Renal cortex interstitium (tissue), 11 donors: ENCODE results near the gene CAMKMT. TPM values are rescaled to one million over a fixed set of nuclear protein-coding genes. Genes with fewer than 3 reads are reported as not detected.

Experiments used
- DNase-seq, 11 donors: peaks; one replicate each; pipeline ENCODE4 v3.0.0-alpha.2; 2013; ENCODE audit warnings: low read depth in 9 of 11, low spot score in 4 of 11; ENCODE audit errors: extremely low read depth in 1 of 11
- polyA plus RNA-seq, 3 donors: library from polyadenylated mRNA; unstranded; fragments of 120-200 nt; gene quantifications; one replicate each; pipeline ENCODE4 v1.2.1, GENCODE V29; 2013; ENCODE audit not compliant: insufficient read length in 3 of 3

Gene CAMKMT
- polyA plus RNA-seq, 3 donors = 13.2 to 14.8 (median 14.5) TPM

DNA sequence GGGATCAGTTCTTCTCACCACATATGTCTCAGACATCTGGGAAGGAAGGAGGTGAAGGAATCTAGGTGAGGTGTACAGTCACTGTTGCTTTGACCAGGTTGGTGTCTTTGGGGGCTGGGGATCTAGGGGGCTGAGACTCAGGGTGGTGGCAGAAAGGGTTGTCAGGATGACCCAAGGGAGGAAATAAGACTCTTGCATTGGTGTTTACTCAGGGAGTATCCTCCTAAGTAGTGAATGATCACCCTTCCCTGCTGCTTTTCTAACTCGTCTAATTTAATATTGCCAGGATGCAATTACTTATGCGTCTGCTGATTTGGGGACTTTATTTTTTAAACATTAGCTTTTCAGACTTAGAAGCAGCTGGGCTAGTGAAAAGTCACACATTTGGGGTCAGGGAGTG, 451.9 kb downstream of the CAMKMT start:
- DNase-seq = no peak

GRCh38 chr2:44817256-44817655, 455.5 kb downstream of the CAMKMT start:
- DNase-seq = no peak

DNA sequence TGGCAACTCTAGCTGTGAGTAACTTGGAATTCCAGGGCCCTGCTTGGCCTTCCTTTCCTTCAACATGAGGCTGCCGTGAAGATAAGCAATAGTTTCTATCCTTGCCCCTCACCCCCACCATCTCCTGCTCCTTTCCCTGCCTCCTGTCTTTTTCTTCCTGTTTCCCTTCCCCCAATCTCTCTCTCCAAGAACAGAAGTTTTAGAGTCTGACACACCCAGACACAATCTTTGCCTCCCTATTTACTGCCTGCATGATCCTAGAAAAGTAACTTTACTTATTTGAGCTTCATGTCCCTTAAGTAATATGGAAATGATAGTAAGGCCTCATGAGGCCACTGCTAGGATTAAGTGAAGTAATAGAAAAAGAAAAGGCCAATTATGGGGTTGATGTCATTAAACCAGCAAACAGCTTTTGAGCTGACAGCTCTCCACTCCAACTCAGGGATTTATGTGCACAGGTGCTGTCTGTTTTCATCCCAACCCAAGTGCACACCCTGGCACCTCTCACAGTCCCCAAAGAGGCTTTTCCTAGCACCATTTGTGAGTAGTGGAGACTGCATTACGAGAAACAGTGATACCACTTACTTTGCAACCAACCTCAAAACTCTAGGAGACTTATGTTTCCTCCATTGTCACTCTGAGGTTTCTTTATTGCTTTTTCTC, 456.1 kb downstream of the CAMKMT start:
- no peak for DNase-seq

GRCh38 chr2:44819061-44819460, 457.3 kb downstream of the CAMKMT start:
- DNase-seq = no peak

- no peak for DNase-seq
Observed at GRCh38 chr2:44821500-44821899, 459.8 kb downstream of the CAMKMT start.

DNA sequence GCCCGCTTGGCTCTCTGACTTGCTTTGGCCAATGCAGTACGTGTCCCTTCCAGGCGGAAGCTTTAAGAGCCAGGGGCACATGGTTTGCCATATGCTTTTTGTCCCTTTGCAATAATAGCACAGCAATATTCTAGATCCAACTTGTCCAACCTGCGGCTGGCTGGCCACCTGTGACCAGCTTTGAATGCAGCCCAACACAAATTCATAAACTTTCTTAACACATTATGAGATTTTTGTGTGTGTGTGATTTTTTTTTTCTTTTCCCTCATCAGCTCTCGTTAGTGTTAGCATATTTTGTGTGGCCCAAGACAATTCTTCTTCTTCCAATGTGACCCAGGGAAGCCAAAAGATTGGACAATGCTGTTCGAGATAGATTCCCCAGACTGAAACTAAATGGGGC, 460.4 kb downstream of the CAMKMT start:
- DNase-seq = no peak

Other genes starting within 250 kb of the CAMKMT start
- 10 to 100 TPM; 62.1 to 85.4 (median 74.1) TPM for gene PPM1B, start 193.1 kb upstream of the CAMKMT start, polyA plus RNA-seq
- gene SLC3A1, start 86.5 kb upstream of the CAMKMT start, polyA plus RNA-seq = 100 to 1,000 TPM; 146 to 244 (median 223) TPM
- 100 to 1,000 TPM; 151 to 189 (median 169) TPM for gene PREPL, start 453 bp upstream of the CAMKMT start, polyA plus RNA-seq